ENCODE results near the gene ZFYVE21. TPM values are rescaled to one million over a fixed set of nuclear protein-coding genes. Genes with fewer than 3 reads are reported as not detected.
"Not testable (repeated sequence)": the region's sequence is repeated elsewhere in the genome, so short reads cannot be mapped to it uniquely, and the experiment has no call there.

The ZFYVE21 gene
- total RNA-seq, 4 donors from 2014 or later = 151 to 308 (median 224) TPM

GRCh38 chr14:103687712-103688111 is 27.9 kb upstream of the ZFYVE21 start:
- H3K36me3 ChIP-seq = peaks cover 0 to 79% (median 6%) of the 10 kb centered on the region in 3 donors
- no peaks in the 10 kb centered on the region for H3K9me3 ChIP-seq
- H3K4me3 ChIP-seq = no peak overlapping the region
- no peak for DNase-seq (ENCODE audit: low spot score in 2 of 2)
- WGBS, 2 donors = 88 to 91% methylated on average over 4 of the region's 4 CpGs
- TF ChIP-seq CTCF (IDR thresholded peaks at IDR 0.05) (no peak), POLR2A (IDR thresholded peaks at IDR 0.05) (no peak), EP300 (IDR thresholded peaks at IDR 0.05) (no peak)
- no peak overlapping the region for H3K27ac ChIP-seq
- H3K4me1 ChIP-seq = peaks cover 0 to 27% (median 2%) of the 10 kb centered on the region in 4 donors
- no peaks in the 10 kb centered on the region for H3K27me3 ChIP-seq

- peaks cover 0 to 29% (median 2%) of the 10 kb centered on the region in 4 donors for H3K4me1 ChIP-seq
- WGBS, 2 donors = 82 to 85% methylated on average over 5 of the region's 5 CpGs
- peaks cover 0 to 79% (median 2%) of the 10 kb centered on the region in 3 donors for H3K36me3 ChIP-seq
- H3K9me3 ChIP-seq = no peaks in the 10 kb centered on the region
- H3K27me3 ChIP-seq = no peaks in the 10 kb centered on the region
- no peak for DNase-seq (ENCODE audit: low spot score in 2 of 2)
- TF ChIP-seq CTCF (IDR thresholded peaks at IDR 0.05) (no peak), POLR2A (IDR thresholded peaks at IDR 0.05) (no peak), EP300 (IDR thresholded peaks at IDR 0.05) (no peak)
- peak overlapping the region in 1 of 4 donors; percentile 18 for H3K27ac ChIP-seq
- H3K4me3 ChIP-seq = no peak overlapping the region
Measured at GRCh38 chr14:103688441-103688840, 27.2 kb upstream of the ZFYVE21 start.

GRCh38 chr14:103688906-103689902 is 26.4 kb upstream of the ZFYVE21 start:
- peak in 1 of 2 donors; percentile 8 for DNase-seq (ENCODE audit: low spot score in 2 of 2)
- no peaks in the 10 kb centered on the region for H3K27me3 ChIP-seq
- no peaks in the 10 kb centered on the region for H3K9me3 ChIP-seq
- peaks cover 4 to 79% (median 4%) of the 10 kb centered on the region in 3 donors for H3K36me3 ChIP-seq
- H3K27ac ChIP-seq = peak overlapping the region in 2 of 4 donors; percentile 18 to 53
- no peak overlapping the region for H3K4me3 ChIP-seq
- TF ChIP-seq CTCF (IDR thresholded peaks at IDR 0.05) (no peak), EP300 (IDR thresholded peaks at IDR 0.05) (no peak), POLR2A (IDR thresholded peaks at IDR 0.05) (no peak)
- H3K4me1 ChIP-seq = peaks cover 0 to 30% (median 2%) of the 10 kb centered on the region in 4 donors
- 58 to 62% methylated on average over 16 of the region's 16 CpGs for WGBS, 2 donors

- H3K9me3 ChIP-seq = no peaks in the 10 kb centered on the region
- H3K4me3 ChIP-seq = no peak overlapping the region
- TF ChIP-seq CTCF (IDR thresholded peaks at IDR 0.05) (no peak), EP300 (IDR thresholded peaks at IDR 0.05) (no peak)
- no peak for DNase-seq (ENCODE audit: low spot score in 2 of 2)
- 84 to 87% methylated on average over 8 of the region's 8 CpGs for WGBS, 2 donors
- H3K36me3 ChIP-seq = peaks cover 4 to 79% (median 6%) of the 10 kb centered on the region in 3 donors
- H3K4me1 ChIP-seq = peaks cover 0 to 33% (median 2%) of the 10 kb centered on the region in 4 donors
- H3K27me3 ChIP-seq = no peaks in the 10 kb centered on the region
- no peak overlapping the region for H3K27ac ChIP-seq
Measured at GRCh38 chr14:103690332-103690731, 25.3 kb upstream of the ZFYVE21 start.

GRCh38 chr14:103691655-103692054 is 24.0 kb upstream of the ZFYVE21 start:
- not testable (repeated sequence) for DNase-seq (ENCODE audit: low spot score in 2 of 2); H3K27me3 ChIP-seq
- WGBS, 2 donors = 91 to 95% methylated on average over 5 of the region's 5 CpGs

More at GRCh38 chr14:103691655-103692054, 24.0 kb upstream of the ZFYVE21 start:
- H3K36me3 ChIP-seq = peaks cover 4 to 69% (median 7%) of the 10 kb centered on the region in 3 donors
- not testable (repeated sequence) for H3K4me3 ChIP-seq, H3K9me3 ChIP-seq, H3K27ac ChIP-seq
- H3K4me1 ChIP-seq = peaks cover 0 to 46% (median 7%) of the 10 kb centered on the region in 4 donors
